ENCODE measurements around the gene VMA21.

DNA sequence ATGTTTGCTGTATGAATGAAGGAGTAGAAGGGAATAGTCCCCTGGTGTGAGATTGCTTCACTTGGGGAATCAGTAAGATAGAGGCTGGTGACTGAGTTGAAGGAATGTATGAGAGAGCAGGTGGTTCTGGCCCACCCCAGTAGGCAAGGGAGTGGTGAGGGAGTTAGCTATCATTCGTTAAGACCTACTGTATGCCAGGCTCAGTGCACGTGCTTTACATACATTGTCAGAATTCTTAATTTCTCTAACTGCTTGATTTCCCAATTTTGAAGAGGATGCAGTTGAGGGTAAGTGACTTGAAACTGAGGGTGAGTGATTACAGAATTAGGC is 700 bp downstream of the VMA21 start:
- TF ChIP-seq YY1 (IDR thresholded peaks at IDR 0.05; ENCODE audit: low read depth) (no peak), TCF12 (IDR thresholded peaks at IDR 0.05; ENCODE audit: low read depth) (no peak), FOXM1 (IDR thresholded peaks at IDR 0.05; ENCODE audit: borderline replicate concordance, low read depth) (no peak), EGR1 (IDR thresholded peaks at IDR 0.05) (no peak), TAF1 (IDR thresholded peaks at IDR 0.05; ENCODE audit: low read depth) (no peak), CEBPB (IDR thresholded peaks at IDR 0.05) (no peak), RAD21 (IDR thresholded peaks at IDR 0.05; ENCODE audit: low read depth) (no peak), TEAD4 (IDR thresholded peaks at IDR 0.05) (no peak), EP300 (IDR thresholded peaks at IDR 0.05; ENCODE audit: borderline replicate concordance) (no peak), USF1 (IDR thresholded peaks at IDR 0.05) (no peak)
- TF ChIP-seq, protein P1, sequence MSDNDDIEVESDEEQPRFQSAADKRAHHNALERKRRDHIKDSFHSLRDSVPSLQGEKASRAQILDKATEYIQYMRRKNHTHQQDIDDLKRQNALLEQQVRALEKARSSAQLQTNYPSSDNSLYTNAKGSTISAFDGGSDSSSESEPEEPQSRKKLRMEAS (IDR thresholded peaks at IDR 0.05): no peak
- TF ChIP-seq, protein P2, sequence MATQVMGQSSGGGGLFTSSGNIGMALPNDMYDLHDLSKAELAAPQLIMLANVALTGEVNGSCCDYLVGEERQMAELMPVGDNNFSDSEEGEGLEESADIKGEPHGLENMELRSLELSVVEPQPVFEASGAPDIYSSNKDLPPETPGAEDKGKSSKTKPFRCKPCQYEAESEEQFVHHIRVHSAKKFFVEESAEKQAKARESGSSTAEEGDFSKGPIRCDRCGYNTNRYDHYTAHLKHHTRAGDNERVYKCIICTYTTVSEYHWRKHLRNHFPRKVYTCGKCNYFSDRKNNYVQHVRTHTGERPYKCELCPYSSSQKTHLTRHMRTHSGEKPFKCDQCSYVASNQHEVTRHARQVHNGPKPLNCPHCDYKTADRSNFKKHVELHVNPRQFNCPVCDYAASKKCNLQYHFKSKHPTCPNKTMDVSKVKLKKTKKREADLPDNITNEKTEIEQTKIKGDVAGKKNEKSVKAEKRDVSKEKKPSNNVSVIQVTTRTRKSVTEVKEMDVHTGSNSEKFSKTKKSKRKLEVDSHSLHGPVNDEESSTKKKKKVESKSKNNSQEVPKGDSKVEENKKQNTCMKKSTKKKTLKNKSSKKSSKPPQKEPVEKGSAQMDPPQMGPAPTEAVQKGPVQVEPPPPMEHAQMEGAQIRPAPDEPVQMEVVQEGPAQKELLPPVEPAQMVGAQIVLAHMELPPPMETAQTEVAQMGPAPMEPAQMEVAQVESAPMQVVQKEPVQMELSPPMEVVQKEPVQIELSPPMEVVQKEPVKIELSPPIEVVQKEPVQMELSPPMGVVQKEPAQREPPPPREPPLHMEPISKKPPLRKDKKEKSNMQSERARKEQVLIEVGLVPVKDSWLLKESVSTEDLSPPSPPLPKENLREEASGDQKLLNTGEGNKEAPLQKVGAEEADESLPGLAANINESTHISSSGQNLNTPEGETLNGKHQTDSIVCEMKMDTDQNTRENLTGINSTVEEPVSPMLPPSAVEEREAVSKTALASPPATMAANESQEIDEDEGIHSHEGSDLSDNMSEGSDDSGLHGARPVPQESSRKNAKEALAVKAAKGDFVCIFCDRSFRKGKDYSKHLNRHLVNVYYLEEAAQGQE (IDR thresholded peaks at IDR 0.05; ENCODE audit: low read depth): no peak
